RWPE1 (cell line): Measurements from ENCODE around the gene EEA1.
"Not testable (repeated sequence)": the region's sequence is repeated elsewhere in the genome, so short reads cannot be mapped to it uniquely, and the experiment has no call there.

Source experiments
- CTCF ChIA-PET: fragments of 350-600 bp; sonication (Branson Sonifier 250); formaldehyde crosslinking; extraction: SDS; loops from one replicate; lab custom pipeline; 2021; lab: Yijun Ruan, JAX
- POLR2A ChIA-PET: fragments of 400-600 bp; formaldehyde crosslinking; extraction: SDS; loops from one replicate; lab custom pipeline; 2020; ENCODE audit warnings: antibody characterized with exemption; ENCODE audit not compliant: low non-redundant PET; lab: Yijun Ruan, JAX
- DNase-seq: peaks from one replicate; pipeline ENCODE4 v3.0.0; 2012; ENCODE audit warnings: low spot score
- H3K27ac ChIP-seq: fragments of 450-650 bp; 2 replicates; pipeline ENCODE4 v1.5.1; 2017
- TF ChIP-seq, protein P1 (sequence below): fragments of 450-650 bp; conservative IDR thresholded peaks from 2 replicates; pipeline ENCODE4 v1.5.1; 2017; ENCODE audit warnings: low read depth, mild to moderate bottlenecking

The EEA1 gene

DNA sequence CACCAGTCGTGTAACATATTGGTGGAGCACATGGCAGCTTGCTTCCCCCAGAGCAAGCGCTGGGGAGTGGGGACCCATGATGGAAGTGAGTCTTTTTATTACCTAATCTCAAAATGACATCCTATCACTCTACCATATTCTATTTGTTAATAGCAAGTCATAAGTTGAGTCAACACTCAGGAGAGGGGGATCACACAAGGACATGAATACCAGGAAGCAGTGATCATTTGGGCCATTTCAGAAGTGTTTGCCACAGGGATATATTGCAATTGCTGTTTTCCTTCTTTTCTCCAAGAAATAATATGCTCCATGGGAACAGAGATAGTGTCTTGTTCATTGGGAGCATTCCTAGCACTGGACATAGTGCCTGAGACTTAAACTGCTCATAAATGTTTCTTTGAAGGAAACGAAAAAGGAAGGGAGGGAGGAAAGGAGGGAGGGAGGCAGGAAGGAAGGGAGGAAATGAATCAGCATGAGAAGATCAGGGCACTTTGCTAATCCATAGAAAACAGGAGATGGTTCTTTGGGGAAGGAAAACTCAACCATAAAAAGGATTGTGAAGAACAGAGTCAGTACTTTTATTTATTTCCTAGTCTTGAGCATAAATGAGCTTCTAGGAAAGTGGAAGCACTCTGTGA, 39.2 kb upstream of the EEA1 start:
- ChIA-PET POLR2A (no interaction called here), CTCF (no interaction called here)
- H3K27ac ChIP-seq: no peak overlapping the region
- TF ChIP-seq, protein P1, sequence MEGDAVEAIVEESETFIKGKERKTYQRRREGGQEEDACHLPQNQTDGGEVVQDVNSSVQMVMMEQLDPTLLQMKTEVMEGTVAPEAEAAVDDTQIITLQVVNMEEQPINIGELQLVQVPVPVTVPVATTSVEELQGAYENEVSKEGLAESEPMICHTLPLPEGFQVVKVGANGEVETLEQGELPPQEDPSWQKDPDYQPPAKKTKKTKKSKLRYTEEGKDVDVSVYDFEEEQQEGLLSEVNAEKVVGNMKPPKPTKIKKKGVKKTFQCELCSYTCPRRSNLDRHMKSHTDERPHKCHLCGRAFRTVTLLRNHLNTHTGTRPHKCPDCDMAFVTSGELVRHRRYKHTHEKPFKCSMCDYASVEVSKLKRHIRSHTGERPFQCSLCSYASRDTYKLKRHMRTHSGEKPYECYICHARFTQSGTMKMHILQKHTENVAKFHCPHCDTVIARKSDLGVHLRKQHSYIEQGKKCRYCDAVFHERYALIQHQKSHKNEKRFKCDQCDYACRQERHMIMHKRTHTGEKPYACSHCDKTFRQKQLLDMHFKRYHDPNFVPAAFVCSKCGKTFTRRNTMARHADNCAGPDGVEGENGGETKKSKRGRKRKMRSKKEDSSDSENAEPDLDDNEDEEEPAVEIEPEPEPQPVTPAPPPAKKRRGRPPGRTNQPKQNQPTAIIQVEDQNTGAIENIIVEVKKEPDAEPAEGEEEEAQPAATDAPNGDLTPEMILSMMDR: no peak
- DNase-seq: no peak

DNA sequence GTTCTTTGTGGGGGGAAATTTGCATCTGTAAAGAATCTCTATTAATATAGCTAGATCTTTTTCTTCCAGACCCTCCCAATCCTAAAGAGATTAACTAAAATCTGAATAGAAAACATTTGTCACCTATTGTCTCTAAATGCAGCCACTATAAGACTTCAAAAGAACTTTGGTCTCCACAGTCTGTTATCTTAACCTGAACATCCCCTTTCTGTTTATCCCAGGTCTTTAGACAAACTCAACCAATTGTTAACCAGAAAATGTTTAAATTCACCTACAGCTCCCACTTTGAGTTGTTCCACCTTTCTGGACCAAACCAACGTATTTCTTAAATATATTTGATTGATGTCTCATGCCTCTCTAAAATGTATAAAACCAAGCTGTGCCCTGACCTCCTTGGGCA, 35.3 kb upstream of the EEA1 start:
- POLR2A ChIA-PET, H3K27ac ChIP-seq, DNase-seq, CTCF ChIA-PET: not testable (repeated sequence)

DNA sequence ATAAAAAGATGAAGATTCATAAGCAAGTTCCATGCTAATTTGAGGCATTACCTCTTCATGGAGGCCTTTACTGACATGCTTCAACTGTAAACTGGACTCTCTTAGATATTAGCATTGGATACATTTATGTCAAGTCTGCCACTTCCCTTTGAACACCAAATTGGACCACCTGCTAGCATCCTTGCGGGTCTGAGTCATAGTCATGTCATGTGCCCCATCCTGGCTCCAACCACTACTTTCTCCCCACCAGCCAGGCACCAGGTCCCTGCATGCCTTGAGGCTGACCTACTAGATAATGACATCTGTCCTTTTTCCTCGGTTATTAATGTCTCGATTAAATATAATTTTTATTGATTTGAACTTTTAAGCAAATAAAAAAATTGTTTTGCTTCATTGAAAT, 32.9 kb upstream of the EEA1 start:
- ChIA-PET POLR2A (no interaction called here), CTCF (no interaction called here)
- TF ChIP-seq, protein P1: no peak
- DNase-seq: no peak
- H3K27ac ChIP-seq: no peak overlapping the region

- POLR2A ChIA-PET: interaction anchor here (0.6 kb wide), 1 partner anchor 18 kb away, joined by 4 read pairs; no protein-coding TSS in a partner anchor
Observed at GRCh38 chr12:92955997-92956663, 27.0 kb upstream of the EEA1 start.

DNA sequence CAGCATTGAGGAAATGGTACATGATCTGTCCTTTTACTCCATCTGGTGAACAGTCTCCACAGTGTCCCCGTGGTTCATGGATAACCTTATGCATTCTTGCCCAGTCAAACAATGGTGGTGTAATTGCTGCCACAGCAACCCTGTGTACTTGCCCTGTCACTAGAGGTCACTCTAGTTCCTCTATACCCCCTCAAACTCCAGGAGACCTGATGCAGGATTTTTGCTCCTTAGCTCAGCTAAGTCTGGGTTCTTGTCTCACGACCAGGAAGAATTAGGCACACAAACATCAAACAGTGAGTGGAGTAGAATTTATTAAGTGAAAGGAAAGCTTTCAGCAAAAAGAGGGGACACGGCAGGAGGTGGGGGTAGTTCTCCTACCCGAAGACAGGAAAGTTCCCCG, 24.7 kb upstream of the EEA1 start:
- ChIA-PET POLR2A (no interaction called here), CTCF (interaction anchor here (0.6 to 0.7 kb wide), 2 partner anchors 11 to 243 kb away, joined by 4 to 6 read pairs; no protein-coding TSS in a partner anchor)
- no peak for DNase-seq
- TF ChIP-seq, protein P1: no peak
- no peak overlapping the region for H3K27ac ChIP-seq

More at GRCh38 chr12:92955997-92956663, 27.0 kb upstream of the EEA1 start:
- H3K27ac ChIP-seq: no peak overlapping the region
- TF ChIP-seq, protein P1: no peak
- CTCF ChIA-PET: interaction anchor here (0.6 to 0.7 kb wide), 2 partner anchors 113 to 390 kb away, joined by 7 to 12 read pairs; no protein-coding TSS in a partner anchor
- no peak for DNase-seq

GRCh38 chr12:92952394-92952793, 23.3 kb upstream of the EEA1 start:
- ChIA-PET POLR2A (no interaction called here), CTCF (no interaction called here)
- DNase-seq: no peak
- H3K27ac ChIP-seq: no peak overlapping the region
- TF ChIP-seq, protein P1: no peak

DNA sequence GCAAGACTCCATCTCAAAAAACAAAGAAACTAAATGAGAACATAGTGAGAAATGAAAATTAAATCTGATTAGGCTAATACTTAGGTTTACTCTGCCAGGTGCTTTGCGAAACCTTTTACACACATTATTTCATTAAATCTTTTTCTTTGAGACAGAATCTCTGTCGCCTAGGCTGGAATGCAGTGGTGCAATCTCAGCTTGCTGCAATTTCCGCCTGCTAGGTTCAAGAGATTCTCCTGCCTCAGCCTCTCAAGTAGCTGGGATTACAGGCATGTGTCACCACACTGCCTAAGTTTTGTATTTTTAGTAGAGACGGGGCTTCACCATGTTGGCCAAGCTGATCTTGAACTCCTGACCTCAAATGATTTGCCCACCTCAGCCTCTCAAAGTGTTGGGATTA, 21.9 kb upstream of the EEA1 start:
- DNase-seq: no peak
- CTCF ChIA-PET: interaction anchor here (0.6 kb wide), 1 partner anchor 121 kb away, joined by 3 read pairs; no protein-coding TSS in a partner anchor
- H3K27ac ChIP-seq: no peak overlapping the region
- POLR2A ChIA-PET: no interaction called here
- TF ChIP-seq, protein P1: no peak
